Measurements from ENCODE around the gene VNN1. TPM values are rescaled to one million over a fixed set of nuclear protein-coding genes. Genes with fewer than 3 reads are reported as not detected.

The VNN1 gene
- total RNA-seq, 1 donor from 2014 or later, result 0.07 TPM

- Histone ChIP-seq H3K4me1 (ENCODE audit: insufficient read depth, low read length) (no peaks in the 10 kb centered on the region), H4K20me1 (ENCODE audit: insufficient read depth, low read length) (no peaks in the 10 kb centered on the region), H3K36me3 (ENCODE audit: insufficient read depth, low read length) (no peaks in the 10 kb centered on the region), H3K9me3 (ENCODE audit: insufficient read depth, low read depth, low read length) (no peaks in the 10 kb centered on the region), H3K4me3 (ENCODE audit: insufficient read depth, low read depth, low read length) (no peak overlapping the region), H3K27ac (ENCODE audit: low read depth, low read length) (no peak overlapping the region), H3K9ac (ENCODE audit: low read length) (no peak overlapping the region), H3K79me2 (ENCODE audit: insufficient read depth, low read length) (no peaks in the 10 kb centered on the region), H2AFZ (ENCODE audit: low read depth, low read length) (no peak overlapping the region), H3K4me2 (ENCODE audit: low read length) (no peak overlapping the region), H3K27me3 (ENCODE audit: insufficient read depth, low read length) (no peaks in the 10 kb centered on the region)
- Mint-ChIP-seq H3K9me3 (ENCODE audit: unreplicated experiment) (no peaks in the 10 kb centered on the region), H3K27me3 (ENCODE audit: low read depth, unreplicated experiment) (no peaks in the 10 kb centered on the region), H3K4me3 (ENCODE audit: unreplicated experiment) (no peak overlapping the region), H3K27ac (ENCODE audit: unreplicated experiment) (no peak overlapping the region), H3K4me1 (ENCODE audit: low read depth, unreplicated experiment) (no peaks in the 10 kb centered on the region), H3K36me3 (ENCODE audit: low read depth, unreplicated experiment) (no peaks in the 10 kb centered on the region)
- TF ChIP-seq EZH2 (IDR thresholded peaks at IDR 0.05; ENCODE audit: insufficient read depth, low read length) (no peak), CTCF (IDR thresholded peaks at IDR 0.05; ENCODE audit: insufficient read depth, low read depth, low read length) (no peak)
- FAIRE-seq, result no peak
- no peak for DNase-seq (ENCODE audit: low read depth)
These were observed 12.7 kb upstream of the VNN1 start for GRCh38 chr6:132726608-132726975.

GRCh38 chr6:132725947-132726607 lies 12.2 kb upstream of the VNN1 start:
- DNase-seq (ENCODE audit: low read depth) (no peak), FAIRE-seq (no peak)
- Histone ChIP-seq H3K4me2 (ENCODE audit: low read length) (no peak overlapping the region), H3K79me2 (ENCODE audit: insufficient read depth, low read length) (no peaks in the 10 kb centered on the region), H3K4me3 (ENCODE audit: insufficient read depth, low read depth, low read length) (no peak overlapping the region), H3K27ac (ENCODE audit: low read depth, low read length) (no peak overlapping the region), H4K20me1 (ENCODE audit: insufficient read depth, low read length) (no peaks in the 10 kb centered on the region), H3K4me1 (ENCODE audit: insufficient read depth, low read length) (no peaks in the 10 kb centered on the region), H3K27me3 (ENCODE audit: insufficient read depth, low read length) (no peaks in the 10 kb centered on the region), H2AFZ (ENCODE audit: low read depth, low read length) (no peak overlapping the region), H3K36me3 (ENCODE audit: insufficient read depth, low read length) (no peaks in the 10 kb centered on the region), H3K9ac (ENCODE audit: low read length) (no peak overlapping the region), H3K9me3 (ENCODE audit: insufficient read depth, low read depth, low read length) (no peaks in the 10 kb centered on the region)
- Mint-ChIP-seq H3K4me1 (ENCODE audit: low read depth, unreplicated experiment) (no peaks in the 10 kb centered on the region), H3K4me3 (ENCODE audit: unreplicated experiment) (no peak overlapping the region), H3K36me3 (ENCODE audit: low read depth, unreplicated experiment) (no peaks in the 10 kb centered on the region), H3K9me3 (ENCODE audit: unreplicated experiment) (no peaks in the 10 kb centered on the region), H3K27ac (ENCODE audit: unreplicated experiment) (no peak overlapping the region), H3K27me3 (ENCODE audit: low read depth, unreplicated experiment) (no peaks in the 10 kb centered on the region)
- no peak for TF ChIP-seq CTCF (IDR thresholded peaks at IDR 0.05; ENCODE audit: insufficient read depth, low read depth, low read length)
- no peak for TF ChIP-seq EZH2 (IDR thresholded peaks at IDR 0.05; ENCODE audit: insufficient read depth, low read length)

GRCh38 chr6:132725471-132725870 lies 11.6 kb upstream of the VNN1 start:
- DNase-seq (ENCODE audit: low read depth) (no peak), FAIRE-seq (no peak)

More at GRCh38 chr6:132725471-132725870, 11.6 kb upstream of the VNN1 start:
- Histone ChIP-seq H3K27ac (ENCODE audit: low read depth, low read length) (no peak overlapping the region), H3K9ac (ENCODE audit: low read length) (no peak overlapping the region), H3K36me3 (ENCODE audit: insufficient read depth, low read length) (no peaks in the 10 kb centered on the region), H3K4me1 (ENCODE audit: insufficient read depth, low read length) (no peaks in the 10 kb centered on the region), H3K79me2 (ENCODE audit: insufficient read depth, low read length) (no peaks in the 10 kb centered on the region), H2AFZ (ENCODE audit: low read depth, low read length) (no peak overlapping the region), H3K27me3 (ENCODE audit: insufficient read depth, low read length) (no peaks in the 10 kb centered on the region), H3K9me3 (ENCODE audit: insufficient read depth, low read depth, low read length) (no peaks in the 10 kb centered on the region), H3K4me3 (ENCODE audit: insufficient read depth, low read depth, low read length) (no peak overlapping the region), H4K20me1 (ENCODE audit: insufficient read depth, low read length) (no peaks in the 10 kb centered on the region), H3K4me2 (ENCODE audit: low read length) (no peak overlapping the region)
- Mint-ChIP-seq H3K4me1 (ENCODE audit: low read depth, unreplicated experiment) (no peaks in the 10 kb centered on the region), H3K27ac (ENCODE audit: unreplicated experiment) (no peak overlapping the region), H3K4me3 (ENCODE audit: unreplicated experiment) (no peak overlapping the region), H3K27me3 (ENCODE audit: low read depth, unreplicated experiment) (no peaks in the 10 kb centered on the region), H3K9me3 (ENCODE audit: unreplicated experiment) (no peaks in the 10 kb centered on the region), H3K36me3 (ENCODE audit: low read depth, unreplicated experiment) (no peaks in the 10 kb centered on the region)
- TF ChIP-seq EZH2 (IDR thresholded peaks at IDR 0.05; ENCODE audit: insufficient read depth, low read length), result no peak
- TF ChIP-seq CTCF (IDR thresholded peaks at IDR 0.05; ENCODE audit: insufficient read depth, low read depth, low read length), result no peak
